ENCODE data around the gene IL34. TPM values are rescaled to one million over a fixed set of nuclear protein-coding genes. Genes with fewer than 3 reads are reported as not detected.

Gene IL34
- total RNA-seq, 1 experiment from 2014 or later: not detected

DNA sequence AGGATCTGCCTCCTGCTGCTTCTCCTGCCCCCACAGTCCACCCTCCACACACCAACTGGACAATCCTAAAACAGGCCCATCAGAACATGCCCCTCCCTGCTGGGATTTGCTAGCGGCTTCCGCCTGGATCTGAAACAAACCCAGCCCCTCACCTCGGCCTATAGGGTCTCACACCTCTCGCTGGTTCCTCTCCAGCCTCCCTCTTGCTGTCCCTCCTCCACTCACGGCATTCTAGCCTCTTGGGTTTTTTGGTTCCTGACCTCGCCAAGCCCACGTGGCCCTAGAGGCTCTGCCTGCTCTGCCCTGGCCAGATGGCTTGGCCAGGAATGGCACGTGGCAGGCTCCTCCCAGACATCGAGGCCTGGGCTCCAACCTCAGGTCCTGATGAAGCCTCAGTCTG lies 55.2 kb downstream of the IL34 start:
- Histone ChIP-seq H3K79me2 (ENCODE audit: insufficient read depth, low read length) (no peaks in the 10 kb centered on the region), H3K4me3 (replicated peaks in 1 of 2; ENCODE audit: low read depth in 1 of 2, low read length in 2 of 2) (no peak overlapping the region), H3K9me2 (ENCODE audit: insufficient read depth) (no peaks in the 10 kb centered on the region), H2AFZ (ENCODE audit: low read depth, low read length, poor library complexity, severe bottlenecking) (no peak overlapping the region), H3K9me3 (ENCODE audit: control insufficient read depth in 1 of 2, insufficient read depth in 1 of 2, low read depth in 1 of 2, low read length in 2 of 2) (no peaks in the 10 kb centered on the region), H3K9ac (ENCODE audit: low read length) (no peak overlapping the region), H3K27ac (ENCODE audit: low read depth, low read length) (no peak overlapping the region), H3K4me2 (ENCODE audit: low read length) (no peak overlapping the region), H3K4me1 (ENCODE audit: control insufficient read depth in 1 of 2, insufficient read depth in 2 of 2, low read length in 2 of 2) (peaks cover 23 to 44% of the 10 kb centered on the region in 2 experiments), H4K20me1 (ENCODE audit: insufficient read depth) (no peaks in the 10 kb centered on the region), H3K27me3 (ENCODE audit: insufficient read depth, low read length) (no peaks in the 10 kb centered on the region), H3K36me3 (ENCODE audit: control insufficient read depth in 1 of 2, insufficient read depth in 2 of 2, low read length in 2 of 2) (no peaks in the 10 kb centered on the region)
- DNase-seq (ENCODE audit: low read depth, low spot score): no peak
- ChIA-PET CTCF (no interaction called here), POLR2A (no interaction called here), RAD21 (ENCODE audit: low non-redundant PET in 1 of 2, low total read pairs in 2 of 2, uncharacterized antibody in 2 of 2, unreplicated experiment in 2 of 2) (no interaction called here)
- no TSS peak for BruUV-seq (replicated peaks)
- ATAC-seq: no peak
- intact Hi-C loops (cut with micrococcal nuclease): no loop called here
- TF ChIP-seq EGR1 (IDR thresholded peaks at IDR 0.05; ENCODE audit: low read depth) (no peak), ZBTB33 (IDR thresholded peaks at IDR 0.05; ENCODE audit: extremely low read depth, insufficient replicate concordance, low read length) (no peak), CEBPB (IDR thresholded peaks at IDR 0.05; ENCODE audit: low read depth) (no peak), MAX (IDR thresholded peaks at IDR 0.05) (no peak), POLR2A (IDR thresholded peaks at IDR 0.05; ENCODE audit: borderline replicate concordance, extremely low read depth, insufficient read depth, insufficient read length) (no peak), ELF1 (IDR thresholded peaks at IDR 0.05; ENCODE audit: borderline replicate concordance, low read depth) (no peak), POLR2AphosphoS5 (IDR thresholded peaks at IDR 0.05; ENCODE audit: low read depth, low read length) (no peak), CBX3 (IDR thresholded peaks at IDR 0.05; ENCODE audit: low read depth) (no peak), ATF3 (IDR thresholded peaks at IDR 0.05) (no peak), EZH2 (IDR thresholded peaks at IDR 0.05) (no peak), YY1 (IDR thresholded peaks at IDR 0.05; ENCODE audit: extremely low read depth, insufficient replicate concordance, low read depth, low read length) (no peak), EZH2phosphoT487 (IDR thresholded peaks at IDR 0.05; ENCODE audit: borderline replicate concordance) (no peak), ZNF274 (IDR thresholded peaks at IDR 0.05; ENCODE audit: low read depth, low read length) (no peak)

All from HCT116 (cell line).